ENCODE results near the gene TRIM37. TPM values are rescaled to one million over a fixed set of nuclear protein-coding genes. Genes with fewer than 3 reads are reported as not detected.

Gene TRIM37
- total and polyA plus RNA-seq, 11 donors: 5.8 to 26.2 (median 19.1) TPM

DNA sequence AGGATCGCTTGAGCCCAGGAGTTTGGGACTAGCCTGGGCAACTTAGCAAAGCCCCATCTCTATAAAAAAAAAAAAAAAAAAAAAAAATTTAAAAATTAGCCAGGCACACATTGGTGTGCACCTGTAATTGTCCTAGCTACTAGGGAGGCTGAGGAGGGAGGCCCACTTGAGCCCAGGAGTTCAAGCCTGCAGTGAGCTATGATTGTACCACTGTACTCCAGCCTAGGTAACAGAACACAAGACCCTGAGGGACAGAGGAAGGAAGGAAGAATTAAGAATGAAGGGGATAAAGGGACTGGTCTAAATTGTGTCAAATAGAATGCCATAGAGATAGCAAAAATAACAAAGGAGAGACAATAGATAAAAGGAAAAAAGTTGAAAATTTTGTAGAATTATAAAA, 102.8 kb downstream of the TRIM37 start:
- no peak overlapping the region for H3K4me3 ChIP-seq
- no peak for ATAC-seq
- TF ChIP-seq, protein P1, sequence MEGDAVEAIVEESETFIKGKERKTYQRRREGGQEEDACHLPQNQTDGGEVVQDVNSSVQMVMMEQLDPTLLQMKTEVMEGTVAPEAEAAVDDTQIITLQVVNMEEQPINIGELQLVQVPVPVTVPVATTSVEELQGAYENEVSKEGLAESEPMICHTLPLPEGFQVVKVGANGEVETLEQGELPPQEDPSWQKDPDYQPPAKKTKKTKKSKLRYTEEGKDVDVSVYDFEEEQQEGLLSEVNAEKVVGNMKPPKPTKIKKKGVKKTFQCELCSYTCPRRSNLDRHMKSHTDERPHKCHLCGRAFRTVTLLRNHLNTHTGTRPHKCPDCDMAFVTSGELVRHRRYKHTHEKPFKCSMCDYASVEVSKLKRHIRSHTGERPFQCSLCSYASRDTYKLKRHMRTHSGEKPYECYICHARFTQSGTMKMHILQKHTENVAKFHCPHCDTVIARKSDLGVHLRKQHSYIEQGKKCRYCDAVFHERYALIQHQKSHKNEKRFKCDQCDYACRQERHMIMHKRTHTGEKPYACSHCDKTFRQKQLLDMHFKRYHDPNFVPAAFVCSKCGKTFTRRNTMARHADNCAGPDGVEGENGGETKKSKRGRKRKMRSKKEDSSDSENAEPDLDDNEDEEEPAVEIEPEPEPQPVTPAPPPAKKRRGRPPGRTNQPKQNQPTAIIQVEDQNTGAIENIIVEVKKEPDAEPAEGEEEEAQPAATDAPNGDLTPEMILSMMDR (IDR thresholded peaks at IDR 0.05): no peak
- no peak for TF ChIP-seq POLR2A (IDR thresholded peaks at IDR 0.05)
- no peaks in the 10 kb centered on the region for H3K27me3 ChIP-seq
- no peak overlapping the region for H3K27ac ChIP-seq
- no peak for DNase-seq
- H3K36me3 ChIP-seq: peaks cover 0 to 48% (median 21%) of the 10 kb centered on the region in 9 donors
- H3K9me3 ChIP-seq: no peaks in the 10 kb centered on the region
- 95 to 100% (median 98%) methylated on average over 1 of the region's 1 CpG for WGBS, 4 donors
- intact Hi-C loops (cut with DNase I): loop anchor here in 8 of 10 donors (2.0 to 5.0 kb wide), 6 partner anchors 292 to 485 kb away; no protein-coding TSS in a partner anchor
- H3K4me1 ChIP-seq: peaks cover 0 to 31% (median 5%) of the 10 kb centered on the region in 12 donors

DNA sequence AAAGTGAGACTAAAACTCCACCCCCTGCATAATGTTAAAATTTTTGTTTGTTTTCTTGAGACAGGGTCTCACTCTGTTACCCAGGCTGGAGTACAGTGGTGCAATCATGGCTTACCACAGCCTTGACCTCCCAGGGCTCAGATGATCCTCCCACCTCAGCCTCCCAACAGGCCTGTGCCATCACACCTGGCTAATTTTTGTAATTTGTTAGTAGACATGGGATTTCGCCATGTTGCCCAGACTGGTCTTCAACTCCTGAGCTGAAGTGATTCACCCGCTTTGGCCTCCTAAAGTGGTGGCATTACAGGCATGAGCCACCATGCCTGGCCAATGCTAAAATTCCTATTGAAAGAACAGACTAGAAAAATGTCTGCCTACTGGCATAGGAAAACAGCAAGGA, 103.8 kb downstream of the TRIM37 start:
- 97 to 100% (median 100%) methylated on average over 2 of the region's 2 CpGs for WGBS, 4 donors
- Histone ChIP-seq H3K27ac (peak overlapping the region in 1 of 12 donors; percentile 86), H3K4me3 (no peak overlapping the region), H3K4me1 (peaks cover 0 to 33% (median 4%) of the 10 kb centered on the region in 12 donors), H3K36me3 (peaks cover 0 to 48% (median 25%) of the 10 kb centered on the region in 9 donors), H3K9me3 (no peaks in the 10 kb centered on the region), H3K27me3 (no peaks in the 10 kb centered on the region)
- no peak for TF ChIP-seq POLR2A (IDR thresholded peaks at IDR 0.05)
- TF ChIP-seq, protein P1 (IDR thresholded peaks at IDR 0.05): no peak
- DNase-seq: no peak
- ATAC-seq: no peak
- intact Hi-C loops (cut with DNase I): loop anchor here in 4 of 10 donors (5.0 kb wide), 3 partner anchors 291 to 481 kb away; no protein-coding TSS in a partner anchor

GRCh38 chr17:59002126-59002525, 104.6 kb downstream of the TRIM37 start:
- intact Hi-C loops (cut with DNase I): loop anchor here in 4 of 10 donors (5.0 kb wide), 3 partner anchors 290 to 480 kb away; no protein-coding TSS in a partner anchor
- TF ChIP-seq, protein P1 (IDR thresholded peaks at IDR 0.05): no peak
- TF ChIP-seq POLR2A (IDR thresholded peaks at IDR 0.05): no peak
- 82 to 87% (median 84%) methylated on average over 3 of the region's 3 CpGs for WGBS, 4 donors
- Histone ChIP-seq H3K4me1 (peaks cover 0 to 40% (median 3%) of the 10 kb centered on the region in 12 donors), H3K27ac (peak overlapping the region in 5 of 12 donors; percentile 11 to 86 (median 16)), H3K9me3 (no peaks in the 10 kb centered on the region), H3K36me3 (peaks cover 0 to 49% (median 31%) of the 10 kb centered on the region in 9 donors), H3K4me3 (no peak overlapping the region), H3K27me3 (no peaks in the 10 kb centered on the region)
- no peak for ATAC-seq
- DNase-seq: no peak

GRCh38 chr17:59001158-59001814, 105.4 kb downstream of the TRIM37 start:
- Histone ChIP-seq H3K27ac (peak overlapping the region in 8 of 12 donors; percentile 11 to 86 (median 16)), H3K36me3 (peaks cover 0 to 51% (median 31%) of the 10 kb centered on the region in 9 donors), H3K27me3 (no peaks in the 10 kb centered on the region), H3K4me1 (peaks cover 0 to 40% (median 3%) of the 10 kb centered on the region in 12 donors), H3K9me3 (no peaks in the 10 kb centered on the region), H3K4me3 (peak overlapping the region in 6 of 12 donors; percentile 6 to 35 (median 24))
- peak in 3 of 4 donors; percentile 78 to 87 (median 78) for ATAC-seq
- DNase-seq: peak in 4 of 5 donors; percentile 32 to 50 (median 42)
- intact Hi-C loops (cut with DNase I): loop anchor here in 4 of 10 donors (5.0 kb wide), 3 partner anchors 289 to 479 kb away; no protein-coding TSS in a partner anchor
- TF ChIP-seq POLR2A (IDR thresholded peaks at IDR 0.05): no peak
- TF ChIP-seq, protein P1 (IDR thresholded peaks at IDR 0.05): no peak
- WGBS, 4 donors: 45 to 65% (median 54%) methylated on average over 10 of the region's 10 CpGs
